HUDEP-2 (cell line): Measurements from ENCODE around the gene POLG.

ENCODE experiments used
- DNase-seq, 76 experiments: peaks; one replicate each; lab custom pipeline; 2025; ENCODE audit not compliant: unreplicated experiment in 76 of 76; lab: John Stamatoyannopoulos, UW

POLG gene

GRCh38 chr15:89334510-89335297, at the start of gene POLG:
POLG (minus strand) TSS chr15:89334824; CDS start chr15:89333754, 1,070 bp downstream.
- peak; percentile 75 to 100 (median 97) for DNase-seq

GRCh38 chr15:89384176-89384604, 49.6 kb upstream of the POLG start:
- no peak for DNase-seq

GRCh38 chr15:89383365-89384175, 48.9 kb upstream of the POLG start:
- peak in 11 of 76 experiments; percentile 7 to 28 (median 19) for DNase-seq

- no peak for DNase-seq
These were observed 47.5 kb upstream of the POLG start for GRCh38 chr15:89381888-89382686.

GRCh38 chr15:89381331-89381730, 46.7 kb upstream of the POLG start:
- DNase-seq, result no peak

- no peak for DNase-seq
These were observed 45.2 kb upstream of the POLG start for GRCh38 chr15:89379818-89380217.

GRCh38 chr15:89379251-89379695, 44.6 kb upstream of the POLG start:
- DNase-seq, result peak in 3 of 76 experiments; percentile 19 to 22 (median 19)

GRCh38 chr15:89378296-89379151, 43.9 kb upstream of the POLG start:
- DNase-seq, result peak in 37 of 76 experiments; percentile 11 to 76 (median 42)

GRCh38 chr15:89377842-89378295, 43.2 kb upstream of the POLG start:
- DNase-seq, result peak in 70 of 76 experiments; percentile 6 to 94 (median 80)

GRCh38 chr15:89377024-89377841, 42.6 kb upstream of the POLG start:
- DNase-seq, result no peak

GRCh38 chr15:89376388-89376787, 41.8 kb upstream of the POLG start:
- DNase-seq, result no peak

- DNase-seq, result no peak
These were observed 40.7 kb upstream of the POLG start for GRCh38 chr15:89375093-89376005.

GRCh38 chr15:89374086-89374981, 39.7 kb upstream of the POLG start:
- no peak for DNase-seq

- DNase-seq, result no peak
These were observed 37.7 kb upstream of the POLG start for GRCh38 chr15:89372069-89372935.

- no peak for DNase-seq
These were observed 36.8 kb upstream of the POLG start for GRCh38 chr15:89371228-89372044.
